HEK293 (cell line): ENCODE results near the gene NET1.

Source experiments
- KLF16 ChIP-seq: fragments of 450-650 bp; formaldehyde crosslinking; IDR thresholded peaks from 2 replicates; pipeline ENCODE4 v1.5.1; 2017; ENCODE audit warnings: missing biosample characterization, missing genetic modification characterization
- SP2 ChIP-seq: fragments of 450-650 bp; formaldehyde crosslinking; IDR thresholded peaks from 2 replicates; pipeline ENCODE4 v1.5.1; 2016; ENCODE audit warnings: missing biosample characterization, missing genetic modification characterization
- ZFP41 ChIP-seq: fragments of 450-650 bp; formaldehyde crosslinking; IDR thresholded peaks from 2 replicates; pipeline ENCODE4 v1.5.1; 2016; ENCODE audit warnings: missing biosample characterization, missing genetic modification characterization, borderline replicate concordance
- ZNF223 ChIP-seq: fragments of 450-650 bp; formaldehyde crosslinking; IDR thresholded peaks from 2 replicates; pipeline ENCODE4 v1.5.1; 2016; ENCODE audit warnings: missing biosample characterization, missing genetic modification characterization
- ZNF571 ChIP-seq: fragments of 450-650 bp; formaldehyde crosslinking; IDR thresholded peaks from 2 replicates; pipeline ENCODE4 v1.5.0; 2017; ENCODE audit warnings: missing biosample characterization, missing genetic modification characterization
- ZSCAN23 ChIP-seq: fragments of 450-650 bp; formaldehyde crosslinking; IDR thresholded peaks from 2 replicates; pipeline ENCODE4 v1.5.1; 2016; ENCODE audit warnings: missing biosample characterization, missing genetic modification characterization
- TF ChIP-seq, protein P1 (sequence below): fragments of 450-650 bp; formaldehyde crosslinking; IDR thresholded peaks from 2 replicates; pipeline ENCODE4 v1.5.1; 2017; ENCODE audit warnings: missing biosample characterization, mild to moderate bottlenecking, missing genetic modification characterization, moderate library complexity
- TF ChIP-seq, protein P2 (sequence below): fragments of 450-650 bp; formaldehyde crosslinking; IDR thresholded peaks from 2 replicates; pipeline ENCODE4 v1.5.1; 2016; ENCODE audit warnings: missing biosample characterization, missing genetic modification characterization

DNA sequence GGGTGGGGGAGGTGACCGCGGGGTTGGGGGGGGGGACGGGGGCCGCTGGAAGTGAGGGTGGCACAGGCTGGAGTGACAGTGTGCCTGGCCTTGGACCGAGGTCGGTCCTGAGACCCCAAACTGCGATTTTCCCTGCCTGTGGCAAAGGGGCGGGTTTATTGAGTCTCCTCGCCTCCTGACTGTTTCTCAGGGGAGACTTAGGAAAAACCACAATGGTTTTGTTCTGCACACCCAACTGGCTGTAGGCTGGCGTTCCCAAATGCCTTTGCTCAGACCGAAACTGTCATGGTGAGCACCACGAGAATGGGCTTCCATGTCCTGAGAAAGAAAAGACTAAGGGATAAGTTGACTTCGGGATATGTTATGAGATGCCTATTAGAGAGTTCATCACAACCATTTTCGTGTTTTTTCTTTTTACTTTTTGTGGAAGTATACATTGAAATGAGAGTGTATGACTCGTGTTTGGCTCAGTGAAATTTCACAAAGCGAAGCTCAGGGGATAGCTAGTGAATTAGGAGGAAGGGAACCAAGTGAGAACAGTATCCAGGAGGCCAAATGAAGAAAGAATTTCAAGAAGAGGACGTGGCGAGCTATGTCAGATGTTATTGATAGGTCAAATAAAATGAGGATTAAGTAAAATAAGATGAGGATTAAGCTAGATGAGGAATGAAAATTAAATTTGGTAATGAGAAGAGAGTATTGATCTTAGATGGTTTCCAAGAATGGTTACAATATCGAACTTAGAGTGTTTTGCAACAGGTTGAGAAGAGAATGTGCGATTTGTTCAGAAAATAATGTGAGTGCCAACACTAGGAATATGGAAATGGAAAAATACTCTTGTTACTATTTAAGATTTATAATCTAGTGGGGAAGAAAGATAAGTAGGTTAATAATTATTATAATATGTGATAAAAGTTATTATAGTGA lies 918 bp downstream of the NET1 start:
- TF ChIP-seq ZNF223 (tag by site-specific recombination) = no peak
- TF ChIP-seq, protein P1, sequence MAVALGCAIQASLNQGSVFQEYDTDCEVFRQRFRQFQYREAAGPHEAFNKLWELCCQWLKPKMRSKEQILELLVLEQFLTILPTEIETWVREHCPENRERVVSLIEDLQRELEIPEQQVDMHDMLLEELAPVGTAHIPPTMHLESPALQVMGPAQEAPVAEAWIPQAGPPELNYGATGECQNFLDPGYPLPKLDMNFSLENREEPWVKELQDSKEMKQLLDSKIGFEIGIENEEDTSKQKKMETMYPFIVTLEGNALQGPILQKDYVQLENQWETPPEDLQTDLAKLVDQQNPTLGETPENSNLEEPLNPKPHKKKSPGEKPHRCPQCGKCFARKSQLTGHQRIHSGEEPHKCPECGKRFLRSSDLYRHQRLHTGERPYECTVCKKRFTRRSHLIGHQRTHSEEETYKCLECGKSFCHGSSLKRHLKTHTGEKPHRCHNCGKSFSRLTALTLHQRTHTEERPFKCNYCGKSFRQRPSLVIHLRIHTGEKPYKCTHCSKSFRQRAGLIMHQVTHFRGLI (tag by site-specific recombination) = no peak
- TF ChIP-seq ZSCAN23 (tag by site-specific recombination) = no peak
- no peak for TF ChIP-seq ZFP41 (tag by site-specific recombination)
- TF ChIP-seq, protein P2, sequence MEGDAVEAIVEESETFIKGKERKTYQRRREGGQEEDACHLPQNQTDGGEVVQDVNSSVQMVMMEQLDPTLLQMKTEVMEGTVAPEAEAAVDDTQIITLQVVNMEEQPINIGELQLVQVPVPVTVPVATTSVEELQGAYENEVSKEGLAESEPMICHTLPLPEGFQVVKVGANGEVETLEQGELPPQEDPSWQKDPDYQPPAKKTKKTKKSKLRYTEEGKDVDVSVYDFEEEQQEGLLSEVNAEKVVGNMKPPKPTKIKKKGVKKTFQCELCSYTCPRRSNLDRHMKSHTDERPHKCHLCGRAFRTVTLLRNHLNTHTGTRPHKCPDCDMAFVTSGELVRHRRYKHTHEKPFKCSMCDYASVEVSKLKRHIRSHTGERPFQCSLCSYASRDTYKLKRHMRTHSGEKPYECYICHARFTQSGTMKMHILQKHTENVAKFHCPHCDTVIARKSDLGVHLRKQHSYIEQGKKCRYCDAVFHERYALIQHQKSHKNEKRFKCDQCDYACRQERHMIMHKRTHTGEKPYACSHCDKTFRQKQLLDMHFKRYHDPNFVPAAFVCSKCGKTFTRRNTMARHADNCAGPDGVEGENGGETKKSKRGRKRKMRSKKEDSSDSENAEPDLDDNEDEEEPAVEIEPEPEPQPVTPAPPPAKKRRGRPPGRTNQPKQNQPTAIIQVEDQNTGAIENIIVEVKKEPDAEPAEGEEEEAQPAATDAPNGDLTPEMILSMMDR (tag by site-specific recombination) = no peak
- no peak for TF ChIP-seq ZNF571
- no peak for TF ChIP-seq SP2 (tag by site-specific recombination)
- no peak for TF ChIP-seq KLF16 (tag by site-specific recombination)
